K562 (cell line): ENCODE results near the gene AGO1. TPM values are rescaled to one million over a fixed set of nuclear protein-coding genes. Genes with fewer than 3 reads are reported as not detected.

Experiments used
- ATAC-seq: fragments of 200-7000 bp; cut with Tn5 transposase; 3 replicates; pipeline ENCODE4 v1.9.1; 2020; ENCODE audit warnings: moderate library complexity
- BruUV-seq: library from RNA; stranded (reverse); fragments of 400-500 nt; replicated peaks from 2 replicates; lab custom pipeline; 2021; lab: Mats Ljungman, UMichigan
- CTCF ChIA-PET: fragments of 300-600 bp; formaldehyde crosslinking; extraction: SDS; loops from one replicate; lab custom pipeline; 2021; ENCODE audit warnings: low intra/inter-chr PET ratio; lab: Yijun Ruan, JAX
- POLR2A ChIA-PET: fragments of 300-600, 350-650 bp; sonication (Branson Sonifier 250); formaldehyde crosslinking; extraction: SDS; loops from one replicate; lab custom pipeline; 2021; ENCODE audit warnings: antibody characterized with exemption, inconsistent platforms; lab: Yijun Ruan, JAX
- DNase-seq, 4 experiments: peaks; one replicate each; pipeline versions ENCODE4 v3.0.0 to v3.0.0-alpha.2; 2011 to 2018; ENCODE audit warnings: low spot score in 3 of 4, mixed read lengths in 3 of 4; ENCODE audit errors: extremely low read depth in 1 of 4
- FAIRE-seq: peaks from 2 replicates; lab custom pipeline; 2011; peaks lifted over from hg19 to GRCh38; lab: Jason Lieb, UNC
- H2AFZ ChIP-seq: 2 replicates; pipeline ENCODE4 v1.6.0; 2011; ENCODE audit warnings: low read depth, low read length, control low read depth, inconsistent platforms
- H3K27ac ChIP-seq: fragments of 200-600 bp; 3 replicates; pipeline ENCODE4 v1.8.0; 2011; ENCODE audit warnings: low read depth, mild to moderate bottlenecking, control low read depth, inconsistent platforms, low read length, moderate library complexity, mixed read lengths; ENCODE audit errors: extremely low read depth
- H3K27me3 ChIP-seq, 2 experiments: fragments of 300-600 bp in 1 of 2; 2 replicates in 1 of 2; 3 replicates in 1 of 2; pipeline versions ENCODE4 v1.6.0 to v1.8.0; 2011; ENCODE audit warnings: inconsistent platforms in 2 of 2, low read length in 2 of 2, mild to moderate bottlenecking in 1 of 2, mixed read lengths in 1 of 2, moderate library complexity in 1 of 2; ENCODE audit not compliant: control insufficient read depth in 2 of 2, insufficient read depth in 2 of 2
- H3K36me3 ChIP-seq: fragments of 300-600 bp; 3 replicates; pipeline ENCODE4 v1.8.0; 2011; ENCODE audit warnings: mild to moderate bottlenecking, low read length, inconsistent platforms; ENCODE audit not compliant: control insufficient read depth, insufficient read depth
- H3K4me1 ChIP-seq, 2 experiments: fragments of 200-600 bp in 1 of 2; replicated peaks in 1 of 2; 2 replicates in 1 of 2; 3 replicates in 1 of 2; pipeline versions ENCODE4 v1.5.1 to v1.8.0; 2011; ENCODE audit warnings: inconsistent platforms in 2 of 2, low read length in 2 of 2, mild to moderate bottlenecking in 1 of 2, mixed read lengths in 1 of 2, moderate library complexity in 1 of 2; ENCODE audit not compliant: control insufficient read depth in 2 of 2, insufficient read depth in 2 of 2
- H3K4me2 ChIP-seq: 2 replicates; pipeline ENCODE4 v1.6.1; 2011; ENCODE audit warnings: low read length, control low read depth, inconsistent platforms, mixed read lengths; ENCODE audit not compliant: insufficient read depth
- H3K4me3 ChIP-seq: fragments of 200-600 bp; sonication (generic), shearing (Covaris generic); 2 replicates; pipeline ENCODE4 v1.5.1; 2016; ENCODE audit warnings: control low read depth, inconsistent platforms
- H3K79me2 ChIP-seq: fragments of 200-600 bp; 3 replicates; pipeline ENCODE4 v1.8.0; 2011; ENCODE audit warnings: low read length, inconsistent platforms; ENCODE audit not compliant: control insufficient read depth, insufficient read depth
- H3K9ac ChIP-seq, 2 experiments: 2 replicates each; pipeline versions ENCODE4 v1.6.0 to v1.6.1; 2011; ENCODE audit warnings: low read depth in 2 of 2, low read length in 2 of 2, control low read depth in 1 of 2, inconsistent platforms in 1 of 2, mild to moderate bottlenecking in 1 of 2, mixed read lengths in 1 of 2; ENCODE audit not compliant: insufficient read depth in 1 of 2
- H3K9me1 ChIP-seq: one replicate; pipeline ENCODE4 v1.6.0; 2011; ENCODE audit warnings: inconsistent platforms, mild to moderate bottlenecking, low read length, moderate library complexity; ENCODE audit not compliant: control insufficient read depth, insufficient read depth
- H3K9me3 ChIP-seq: replicated peaks from 2 replicates; pipeline ENCODE4 v1.5.1; 2011; ENCODE audit warnings: low read depth, low read length, inconsistent platforms; ENCODE audit not compliant: control insufficient read depth, insufficient read depth
- H4K20me1 ChIP-seq: replicated peaks from 2 replicates; pipeline ENCODE4 v1.6.1; 2011; ENCODE audit warnings: low read length, inconsistent platforms, mixed read lengths; ENCODE audit not compliant: control insufficient read depth, insufficient read depth
- ADNP ChIP-seq: fragments of 200-800 bp; sonication (Bioruptor generic); IDR thresholded peaks from 2 replicates; pipeline ENCODE4 v1.6.1; 2016; ENCODE audit warnings: missing genetic modification characterization, missing compliant biosample characterization
- ATF4 ChIP-seq: fragments of 450-650 bp; formaldehyde crosslinking; IDR thresholded peaks from 2 replicates; pipeline ENCODE4 v1.4.0; 2022; ENCODE audit warnings: mild to moderate bottlenecking, moderate library complexity
- E2F1 ChIP-seq: sonication (generic); formaldehyde crosslinking; IDR thresholded peaks from 2 replicates; pipeline ENCODE4 v1.8.1; 2023; ENCODE audit warnings: mild to moderate bottlenecking, missing genetic modification reagents, moderate library complexity
- ESRRA ChIP-seq: fragments of 450-650 bp; IDR thresholded peaks from 2 replicates; pipeline ENCODE4 v1.6.1; 2014; ENCODE audit warnings: low read depth, mild to moderate bottlenecking, moderate library complexity, borderline replicate concordance
- ETV6 ChIP-seq, 3 experiments: fragments of 150-350 bp in 1 of 3; sonication (generic) in 1 of 3; formaldehyde crosslinking in 1 of 3; IDR thresholded peaks; 2 replicates each; pipeline versions ENCODE4 v1.6.1 to v1.8.0; 2014 to 2022; ENCODE audit warnings: borderline replicate concordance in 2 of 3, low read depth in 2 of 3, antibody characterized with exemption in 1 of 3, low read length in 1 of 3, mild to moderate bottlenecking in 1 of 3, missing genetic modification reagents in 1 of 3
- MXD1 ChIP-seq: fragments of 250-450 bp; sonication (Bioruptor Pico); IDR thresholded peaks from 2 replicates; pipeline ENCODE4 v1.8.0; 2021; ENCODE audit warnings: borderline replicate concordance, mild to moderate bottlenecking, moderate library complexity; ENCODE audit not compliant: poor library complexity, severe bottlenecking
- TEAD1 ChIP-seq, 2 experiments: fragments of 450-650 bp in 1 of 2; sonication (generic) in 1 of 2; formaldehyde crosslinking; IDR thresholded peaks; 2 replicates each; pipeline versions ENCODE4 v1.4.0 to v1.8.0; 2020 to 2022; ENCODE audit warnings: mild to moderate bottlenecking in 2 of 2, missing genetic modification reagents in 1 of 2
- ZNF395 ChIP-seq: fragments of 200-800 bp; sonication (Bioruptor generic); IDR thresholded peaks from 2 replicates; pipeline ENCODE4 v1.6.1; 2017; ENCODE audit warnings: missing genetic modification characterization, missing compliant biosample characterization
- ZNF398 ChIP-seq: fragments of 250-450 bp; sonication (Bioruptor Pico); IDR thresholded peaks from 2 replicates; pipeline ENCODE4 v1.8.0; 2021; ENCODE audit warnings: moderate library complexity, mild to moderate bottlenecking, inconsistent platforms
- WGBS: fragments of 100-300 bp; shearing (Covaris generic); methylation state at CpG from one replicate; pipeline ENCODE4 v1.1.6; 2016; ENCODE audit warnings: low coverage, mixed read lengths; ENCODE audit not compliant: insufficient coverage; ENCODE audit errors: missing lambda C conversion rate; 5-methylcytosine and 5-hydroxymethylcytosine counted together
- in situ Hi-C: fragments of 300-500 bp; cut with MboI; formaldehyde crosslinking; loops from 4 replicates; pipeline ENCODE4 v1.15.0; 2018; ENCODE audit warnings: inconsistent platforms, mixed read lengths
- intact Hi-C: fragments of 100-400 bp; cut with micrococcal nuclease; formaldehyde crosslinking; loops from 2 replicates; pipeline ENCODE4 v1.14.2; 2022
- polyA plus RNA-seq, 8 experiments: library from polyadenylated mRNA; depleted of rRNA in 4 of 8; stranded (reverse) in 5 of 8; unstranded in 3 of 8; fragments of >200 nt; fragmentation: Nextera tagmentation in 2 of 8; fragmentation: Illumina TruSeq in 1 of 8; extraction: Ambion mirVana in 2 of 8; extraction: Trizol in 1 of 8; gene quantifications; 2 replicates each; pipeline versions ENCODE4 v1.2.1 to v1.2.3, GENCODE V29; 2011 to 2014; ENCODE audit warnings: inconsistent platforms in 1 of 8, missing spikeins in 1 of 8
- total RNA-seq, 7 experiments: library from RNA; depleted of rRNA in 6 of 7; stranded (reverse); fragments of >200 nt in 6 of 7; fragmentation: Illumina TruSeq in 2 of 7; extraction: Trizol in 2 of 7; gene quantifications; 2 replicates each; pipeline versions ENCODE4 v1.2.1 to v1.2.3, GENCODE V29; 2011 to 2021; ENCODE audit warnings: low replicate concordance in 1 of 7

AGO1 gene
- total and polyA plus RNA-seq, 9 of the 15 experiments (the other 6 are each of a cell fraction or from before 2014, with no cell fraction given) = 7.3 to 64.2 (median 26.0) TPM

GRCh38 chr1:35850051-35850450 is 33.0 kb upstream of the AGO1 start:
- Histone ChIP-seq H3K9me3 (no peaks in the 10 kb centered on the region), H3K79me2 (no peaks in the 10 kb centered on the region), H3K27me3 (no peaks in the 10 kb centered on the region), H3K4me1 (no peaks in the 10 kb centered on the region), H4K20me1 (no peaks in the 10 kb centered on the region), H3K9ac (no peak overlapping the region)
- no peak for DNase-seq
- no TSS peak for BruUV-seq
- no peak for ATAC-seq
- CTCF ChIA-PET = no interaction called here
- FAIRE-seq = no peak
- TF ChIP-seq MXD1 = no peak
- no peak for TF ChIP-seq E2F1
- no peak for TF ChIP-seq ATF4 (CRISPR knock-in tag)
- TF ChIP-seq ESRRA = no peak
- no peak for TF ChIP-seq ETV6 (IDR thresholded peaks at IDR 0.05; ENCODE audit: borderline replicate concordance in 1 of 2, low read depth in 2 of 2, low read length in 1 of 2)
- TF ChIP-seq ETV6 (CRISPR knock-in tag; IDR thresholded peaks at IDR 0.05; ENCODE audit: borderline replicate concordance) = no peak
- no peak for TF ChIP-seq TEAD1 (CRISPR knock-in tag; IDR thresholded peaks at IDR 0.05)
- no peak for TF ChIP-seq ZNF395 (CRISPR knock-in tag)
- TF ChIP-seq ZNF398 = no peak
- TF ChIP-seq ADNP (tag) = no peak
- TF ChIP-seq, all 486 proteins: peak for 0
- Histone ChIP-seq H3K4me3 (no peak overlapping the region), H3K27ac (no peak overlapping the region), H3K36me3 (no peaks in the 10 kb centered on the region; the same call in 2 of the 3 replicates), H3K9me1 (no peaks in the 10 kb centered on the region), H2AFZ (no peak overlapping the region), H3K4me2 (no peak overlapping the region)
- WGBS = 66% methylated on average over 2 of the region's 2 CpGs
- in situ Hi-C loops (no loop called here), intact Hi-C loops (no loop called here)
- POLR2A ChIA-PET = interaction anchor here (0.7 to 1.6 kb wide), 3 partner anchors 10 to 1126 kb away, joined by 3 to 8 read pairs (median 4); no protein-coding TSS in a partner anchor
